Fibroblast of skin of abdomen (primary cell): ENCODE measurements around the gene SEC22C. TPM values are rescaled to one million over a fixed set of nuclear protein-coding genes. Genes with fewer than 3 reads are reported as not detected.
"Not testable (repeated sequence)": the region's sequence is repeated elsewhere in the genome, so short reads cannot be mapped to it uniquely, and the experiment has no call there.

ENCODE experiments used
- DNase-seq: peaks from one replicate; pipeline ENCODE4 v3.0.0-alpha.2; 2013
- polyA plus RNA-seq, 2 experiments: library from polyadenylated mRNA; unstranded; fragments of 120-200 nt; gene quantifications; one replicate each; pipeline ENCODE4 v1.2.1, GENCODE V29; 2013; ENCODE audit not compliant: insufficient read length in 2 of 2

SEC22C gene
- polyA plus RNA-seq (2013, experiment 1 of 2; ENCODE audit: insufficient read length): 33.5 TPM
- 33.9 TPM for polyA plus RNA-seq (2013, experiment 2 of 2; ENCODE audit: insufficient read length)

DNA sequence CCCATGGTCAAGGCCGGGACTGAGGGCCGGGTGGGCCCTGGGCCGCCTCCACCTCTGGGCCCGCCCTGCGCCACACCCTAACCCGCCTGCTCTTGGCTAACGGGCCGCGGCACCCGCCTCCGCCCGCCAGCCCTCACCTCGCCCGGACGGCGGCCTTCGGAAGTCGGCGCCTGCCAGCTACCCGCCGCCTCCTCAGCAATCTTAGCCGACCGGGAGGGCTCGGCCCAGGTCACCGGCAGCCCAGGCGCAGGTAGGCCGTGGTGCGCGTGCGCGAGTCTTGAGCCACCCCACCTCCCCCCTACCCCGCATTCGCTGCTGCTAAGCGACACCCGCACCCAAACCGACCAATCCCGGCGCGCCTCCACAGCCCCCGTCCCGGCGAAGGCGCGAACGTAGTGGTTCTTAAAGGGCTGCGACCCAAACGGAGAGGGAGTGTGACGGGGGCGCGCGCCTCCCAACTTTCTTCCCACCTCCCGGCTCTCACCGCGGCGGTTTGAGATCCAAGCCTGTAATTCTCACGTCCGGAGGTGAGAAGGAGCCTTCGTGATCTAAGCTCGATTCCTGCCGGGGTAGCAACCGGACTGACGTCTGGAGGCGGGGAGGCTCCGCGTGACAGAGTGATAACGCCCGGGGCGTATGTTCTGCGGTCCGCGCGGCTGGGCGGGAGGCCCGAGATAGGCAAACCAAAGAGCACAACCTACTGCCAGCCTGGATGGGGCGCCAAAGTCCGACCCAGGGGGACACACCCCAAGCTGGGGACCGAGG lies at the start of gene SEC22C:
Gene SEC22C, minus strand, starts transcription at position 259 of the 765 bp plus-strand sequence. CDS start 12,921 bp downstream, outside the sequence.
- DNase-seq: peak; percentile 90

GRCh38 chr3:42613462-42613861 lies 31.7 kb upstream of the SEC22C start:
- no peak for DNase-seq

DNA sequence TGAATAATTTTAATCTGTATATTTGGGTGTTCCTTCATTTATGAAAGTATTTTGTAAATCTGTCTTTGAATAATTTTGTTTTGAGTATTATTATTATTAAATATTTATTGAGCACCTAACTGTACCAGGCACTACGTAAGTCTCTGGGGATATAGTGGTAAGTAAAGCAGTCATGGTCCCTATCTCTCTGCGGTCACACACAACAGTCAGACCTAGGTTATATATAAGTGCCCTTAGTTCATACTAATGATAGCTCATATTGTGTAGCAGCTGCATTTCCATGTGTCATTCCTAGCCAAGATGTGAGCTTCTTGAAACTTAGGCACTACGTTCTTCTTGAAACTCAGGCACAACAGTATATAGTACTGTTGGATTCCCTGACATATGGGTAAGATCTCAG lies 31.2 kb upstream of the SEC22C start:
- DNase-seq: no peak

DNA sequence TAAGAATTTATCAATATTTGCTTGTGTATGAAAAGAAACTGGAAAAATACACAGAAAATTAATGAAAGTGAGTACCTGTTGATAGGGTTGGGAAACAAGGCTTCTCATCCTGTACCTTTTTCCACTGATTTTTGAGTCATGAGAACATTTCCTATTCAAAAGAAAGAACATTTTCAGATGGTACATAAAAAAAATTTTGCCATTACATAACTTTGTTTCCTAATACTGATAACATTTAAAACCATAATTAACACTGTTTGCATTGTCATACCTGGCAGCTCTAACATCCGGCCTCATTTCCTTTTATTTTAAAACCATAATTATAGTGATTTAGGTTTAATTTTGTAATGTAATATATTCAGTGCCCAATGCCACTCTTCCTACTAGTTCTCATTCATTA lies 30.4 kb upstream of the SEC22C start:
- DNase-seq: no peak

DNA sequence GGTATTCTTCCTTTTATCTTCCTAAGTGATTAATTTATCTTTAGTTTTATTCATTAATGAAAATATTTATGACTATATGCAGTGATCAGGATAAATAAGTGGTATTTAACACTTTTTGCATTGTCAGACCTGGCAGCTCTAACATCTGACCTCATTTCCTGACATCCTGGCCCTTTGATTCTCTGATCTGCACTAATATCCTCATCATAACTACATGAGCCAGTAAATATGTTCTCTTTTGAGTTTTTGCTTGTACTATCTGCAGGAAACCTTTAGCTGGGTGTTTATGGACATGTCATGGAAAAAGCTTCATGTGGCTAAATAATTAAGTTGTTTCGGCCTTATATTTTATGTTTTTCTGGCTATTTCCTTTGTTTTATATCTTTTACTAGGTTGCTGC lies 29.2 kb upstream of the SEC22C start:
- no peak for DNase-seq

- no peak for DNase-seq
These were observed 26.8 kb upstream of the SEC22C start for GRCh38 chr3:42608581-42608980.

- DNase-seq: no peak
These were observed 23.9 kb upstream of the SEC22C start for GRCh38 chr3:42605546-42606173.

DNA sequence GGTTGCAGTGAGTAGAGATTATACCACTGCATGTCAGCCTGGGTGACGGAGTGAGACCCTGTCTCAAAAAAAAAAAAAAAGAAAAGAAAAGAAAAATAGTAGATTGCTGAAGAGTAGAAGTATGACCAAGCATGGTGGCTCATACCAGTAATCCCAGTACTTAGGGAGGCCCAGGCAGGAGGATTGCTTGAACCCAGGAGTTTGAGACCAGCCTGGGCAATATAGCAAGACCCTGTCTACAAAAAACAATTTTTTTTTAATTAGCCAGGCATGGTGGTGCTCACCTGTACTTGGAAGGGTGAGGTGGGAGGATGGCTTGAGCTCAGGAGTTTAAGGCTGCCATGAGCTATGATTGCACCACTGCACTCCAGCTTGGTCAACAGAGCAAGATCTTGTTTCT lies 21.2 kb upstream of the SEC22C start:
- no peak for DNase-seq

DNA sequence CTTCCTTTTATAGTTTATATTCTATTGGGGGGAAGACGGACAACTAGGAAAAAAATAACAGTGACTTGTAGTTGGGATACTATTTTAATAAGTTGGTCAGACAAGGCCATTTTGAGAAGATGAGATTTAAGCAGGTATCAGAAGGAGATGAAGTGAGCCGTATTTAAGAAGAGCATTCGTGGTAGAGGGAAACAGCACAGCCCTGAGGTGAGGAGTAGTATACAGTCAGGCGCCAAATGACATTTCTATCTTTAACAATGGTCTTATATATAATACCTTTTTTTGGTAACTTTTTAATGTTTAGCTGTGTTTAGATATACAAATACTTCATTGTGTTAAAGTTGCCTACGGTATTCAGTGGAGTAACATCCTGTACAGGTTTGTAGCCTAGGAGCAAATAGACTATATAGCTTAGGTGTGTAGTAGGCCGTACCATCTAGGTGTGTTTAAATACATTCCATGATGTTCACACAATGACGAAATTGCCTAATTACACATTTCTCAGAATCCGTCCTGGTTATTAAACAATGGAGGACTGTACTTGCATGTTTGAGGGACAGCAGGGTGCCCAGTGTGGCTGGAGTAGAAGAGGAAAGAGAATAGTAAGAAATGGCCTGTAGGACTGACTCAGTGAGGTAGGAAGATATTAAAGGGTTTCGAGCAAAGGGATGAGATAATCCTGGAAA lies 20.3 kb upstream of the SEC22C start:
- no peak for DNase-seq

DNA sequence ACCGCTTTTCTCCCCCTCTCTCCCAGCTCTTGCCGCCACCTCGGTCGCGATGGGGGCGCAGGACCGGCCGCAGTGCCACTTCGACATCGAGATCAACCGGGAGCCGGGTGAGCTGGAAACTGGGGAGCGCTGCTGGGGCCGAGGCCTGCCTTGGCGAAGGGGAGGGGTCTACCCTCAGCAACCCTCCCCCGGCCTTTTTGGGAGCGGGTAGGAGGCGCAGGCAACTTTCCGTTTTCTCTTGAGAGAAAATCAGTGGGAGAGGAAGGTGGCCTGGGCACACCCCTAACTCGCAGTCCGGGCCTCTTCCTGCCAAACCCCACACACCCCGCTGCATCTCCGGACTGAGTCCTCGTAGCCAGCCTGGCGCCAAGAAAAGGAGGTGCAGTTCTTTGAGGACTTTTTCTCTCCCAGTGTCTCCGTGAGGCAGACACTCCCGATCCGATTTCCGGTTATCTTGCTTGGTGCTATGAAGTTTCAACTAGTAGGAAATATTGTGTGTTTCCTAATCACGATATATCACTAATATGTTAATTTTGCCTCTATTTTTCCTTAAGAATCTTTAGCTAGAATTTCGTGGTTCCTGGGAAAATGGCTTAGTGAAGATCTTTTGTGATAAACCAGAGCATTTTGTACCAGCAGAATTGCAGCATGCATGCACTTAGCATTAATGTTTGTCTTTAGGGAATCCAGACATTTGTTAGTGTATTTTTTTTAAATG lies 19.4 kb upstream of the SEC22C start:
- DNase-seq: peak; percentile 68

GRCh38 chr3:42600111-42600957 lies 18.6 kb upstream of the SEC22C start, which contains the start of gene NKTR:
Gene NKTR, plus strand, starts transcription at chr3:42600686. Its CDS starts 321 bp downstream, at chr3:42601007.
- peak; percentile 99 for DNase-seq

DNA sequence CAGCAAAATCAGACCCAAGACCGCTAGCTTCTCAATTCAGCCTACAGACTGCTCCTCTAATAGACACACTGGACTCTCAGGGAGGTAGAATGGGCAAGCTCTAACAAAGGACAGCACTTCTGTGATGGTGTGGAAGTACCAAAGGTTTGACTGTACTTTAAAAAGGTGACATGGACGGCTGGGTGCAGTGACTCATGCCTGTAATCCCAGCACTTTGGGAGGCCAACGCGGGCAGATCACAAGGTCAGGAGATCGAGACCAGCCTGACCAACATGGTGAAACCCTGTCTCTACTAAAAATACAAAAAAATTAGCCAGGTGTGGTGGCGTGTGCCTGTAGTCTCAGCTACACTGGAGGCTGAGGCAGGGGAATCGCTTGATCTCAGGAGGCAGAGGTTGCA lies 15.3 kb upstream of the SEC22C start:
- DNase-seq: not testable (repeated sequence)

DNA sequence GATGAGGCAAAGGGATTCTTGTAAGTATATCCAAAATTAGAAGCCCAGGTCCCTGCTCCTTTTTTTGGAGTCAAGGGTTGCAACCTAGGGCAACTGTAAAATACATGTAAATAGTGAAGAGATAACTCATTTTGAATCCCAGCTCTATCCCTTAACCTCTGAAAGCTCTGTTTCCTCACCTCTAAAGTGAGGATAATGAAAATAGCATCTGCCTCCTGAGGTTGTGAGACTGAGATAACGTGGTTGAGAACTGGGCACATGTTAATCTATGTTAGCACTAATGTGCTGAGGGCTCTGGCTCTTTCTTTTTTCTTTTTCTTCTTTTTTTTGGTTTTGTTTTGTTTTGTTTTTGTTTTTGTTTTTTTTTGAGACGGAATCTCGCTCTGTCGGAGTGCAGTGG lies 13.9 kb upstream of the SEC22C start:
- DNase-seq: no peak

GRCh38 chr3:42593635-42594034 lies 11.9 kb upstream of the SEC22C start:
- no peak for DNase-seq

DNA sequence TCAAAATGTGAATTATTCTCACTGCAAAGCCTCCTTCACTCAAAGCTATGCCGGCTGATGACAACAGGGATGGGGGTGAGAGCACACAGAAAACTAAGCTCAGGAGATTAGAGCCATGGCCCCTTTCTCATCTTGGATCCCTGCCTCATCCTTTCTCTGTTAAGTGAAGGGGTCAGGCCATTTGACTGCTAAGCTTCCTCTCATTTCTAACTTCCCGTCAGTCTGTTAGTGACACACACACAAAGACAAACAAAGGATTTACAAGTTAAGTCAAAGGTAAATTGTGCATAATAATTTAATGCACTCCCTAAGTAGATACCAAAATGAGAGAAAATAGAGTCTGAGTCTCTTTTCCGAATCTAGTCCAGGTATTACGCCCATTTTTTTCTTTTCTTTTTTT lies 10.0 kb upstream of the SEC22C start:
- no peak for DNase-seq

- no peak for DNase-seq
These were observed 9.4 kb upstream of the SEC22C start for GRCh38 chr3:42590989-42591756.

GRCh38 chr3:42589382-42590109 lies 7.8 kb upstream of the SEC22C start:
- DNase-seq: no peak

DNA sequence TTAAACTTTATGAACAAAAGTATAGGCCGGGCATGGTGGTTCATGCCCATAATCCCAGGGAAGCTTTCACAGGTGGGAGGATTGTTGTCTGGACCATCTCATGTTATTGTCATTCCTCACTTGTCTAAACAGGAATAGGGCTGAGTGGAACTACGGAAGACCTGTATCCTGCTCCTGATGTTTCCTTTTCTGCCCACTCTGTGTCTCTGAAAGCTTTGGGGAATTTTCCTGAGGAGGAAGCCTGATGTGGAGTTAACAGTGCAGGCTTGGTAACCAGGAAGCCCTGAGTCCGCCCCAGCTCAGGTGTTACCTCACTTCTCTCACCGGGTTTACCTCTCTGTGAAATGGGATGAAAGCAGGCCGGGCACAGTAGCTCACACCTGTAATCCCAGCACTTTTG lies 6.9 kb upstream of the SEC22C start:
- DNase-seq: no peak

GRCh38 chr3:42582474-42583070 lies 805 bp upstream of the SEC22C start:
- DNase-seq: no peak

- no peak for DNase-seq
These were observed 413 bp downstream of the SEC22C start for GRCh38 chr3:42581400-42581708.
